Effector memory CD8-positive, alpha-beta T cell (primary cell): ENCODE data around the gene ITGB5.

ENCODE experiments used
- ATAC-seq: fragments of 150-1000 bp; cut with Tn5 transposase; replicated peaks from 2 replicates; pipeline ENCODE4 v1.10.0; 2021; ENCODE audit warnings: mild to moderate bottlenecking, moderate library complexity
- DNase-seq, 3 experiments: peaks; one replicate each; pipeline ENCODE4 v3.0.0; 2021
- H3K27ac Mint-ChIP-seq, 2 donors: one replicate each; pipeline ENCODE4 v1.8.0; 2022; ENCODE audit warnings: mild to moderate bottlenecking in 2 of 2, mixed read lengths in 2 of 2, moderate library complexity in 2 of 2
- H3K27me3 Mint-ChIP-seq, 2 donors: one replicate each; pipeline ENCODE4 v1.8.0; 2022; ENCODE audit warnings: mixed read lengths in 2 of 2
- H3K36me3 Mint-ChIP-seq: one replicate; pipeline ENCODE4 v1.8.0; 2022; ENCODE audit warnings: mild to moderate bottlenecking, moderate library complexity, mixed read lengths; ENCODE audit not compliant: insufficient read depth
- H3K4me1 Mint-ChIP-seq, 2 donors: one replicate each; pipeline ENCODE4 v1.8.0; 2022; ENCODE audit warnings: low read depth in 2 of 2, mixed read lengths in 2 of 2
- H3K4me3 Mint-ChIP-seq, 2 donors: one replicate each; pipeline ENCODE4 v1.8.0; 2022; ENCODE audit warnings: mild to moderate bottlenecking in 2 of 2, mixed read lengths in 2 of 2, moderate library complexity in 2 of 2
- H3K9me3 Mint-ChIP-seq, 2 donors: one replicate each; pipeline ENCODE4 v1.8.0; 2022; ENCODE audit warnings: mixed read lengths in 2 of 2

ITGB5 gene

DNA sequence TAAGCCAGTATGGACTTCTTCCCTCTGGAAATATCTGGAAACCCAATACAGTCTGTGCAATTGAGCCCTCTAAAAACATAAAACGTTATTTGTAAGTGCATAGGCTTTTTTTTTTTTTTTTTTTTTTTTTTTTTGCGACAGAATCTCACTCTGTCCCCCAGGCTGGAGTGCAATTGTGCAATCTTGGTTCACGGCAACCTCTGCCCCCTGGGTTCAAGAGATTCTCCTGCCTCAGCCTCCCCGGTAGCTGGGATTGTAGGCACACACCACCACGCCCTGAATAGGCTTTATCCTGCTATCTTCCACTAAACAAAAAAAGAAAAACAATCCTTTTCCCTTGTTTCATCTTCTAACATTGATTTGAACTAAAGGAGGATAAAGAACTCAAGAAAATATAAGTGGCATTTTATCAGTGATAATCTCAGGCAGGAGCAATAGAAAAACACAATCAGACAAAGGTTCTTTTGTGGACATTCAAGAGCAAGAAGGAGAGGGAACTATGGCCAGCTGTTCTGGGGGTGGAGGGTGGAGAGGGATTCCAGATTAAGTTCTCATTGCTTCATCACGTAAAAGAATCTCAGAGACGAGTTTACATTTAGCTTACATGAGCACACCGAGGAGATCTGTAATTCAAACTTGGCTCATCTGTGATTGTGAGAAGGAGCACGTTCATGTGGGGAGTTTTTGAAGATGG lies 68.6 kb downstream of the ITGB5 start:
- no peak overlapping the region for H3K4me3 Mint-ChIP-seq
- ATAC-seq = no peak
- H3K27ac Mint-ChIP-seq = no peak overlapping the region
- H3K9me3 Mint-ChIP-seq = no peaks in the 10 kb centered on the region
- DNase-seq = no peak
- no peaks in the 10 kb centered on the region for H3K4me1 Mint-ChIP-seq
- H3K27me3 Mint-ChIP-seq = peaks cover 24 to 83% of the 10 kb centered on the region in 2 donors
- no peaks in the 10 kb centered on the region for H3K36me3 Mint-ChIP-seq

DNA sequence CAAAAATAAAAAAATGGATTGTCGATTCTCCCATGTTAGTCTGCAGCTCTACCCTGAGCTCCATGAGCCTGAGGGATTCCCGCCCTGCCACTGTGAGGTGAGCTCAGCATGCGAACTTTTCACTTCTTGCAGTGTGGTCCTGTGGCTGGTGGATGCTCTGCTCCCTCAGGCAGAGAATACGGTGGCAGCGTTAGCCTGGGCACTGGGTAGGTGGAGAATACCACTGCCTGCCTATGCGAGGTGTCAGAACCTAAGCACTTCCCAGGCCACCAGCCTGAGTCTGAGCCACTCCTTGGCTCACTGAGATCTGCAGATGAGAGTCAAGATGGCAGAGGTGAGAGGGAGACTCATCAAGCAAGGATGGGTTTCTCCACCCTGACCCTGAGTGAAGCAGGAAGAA lies 70.1 kb downstream of the ITGB5 start:
- DNase-seq = no peak
- ATAC-seq = no peak
- Mint-ChIP-seq H3K27ac (no peak overlapping the region), H3K4me3 (no peak overlapping the region), H3K36me3 (no peaks in the 10 kb centered on the region), H3K27me3 (peaks cover 18 to 89% of the 10 kb centered on the region in 2 donors), H3K4me1 (no peaks in the 10 kb centered on the region), H3K9me3 (no peaks in the 10 kb centered on the region)

DNA sequence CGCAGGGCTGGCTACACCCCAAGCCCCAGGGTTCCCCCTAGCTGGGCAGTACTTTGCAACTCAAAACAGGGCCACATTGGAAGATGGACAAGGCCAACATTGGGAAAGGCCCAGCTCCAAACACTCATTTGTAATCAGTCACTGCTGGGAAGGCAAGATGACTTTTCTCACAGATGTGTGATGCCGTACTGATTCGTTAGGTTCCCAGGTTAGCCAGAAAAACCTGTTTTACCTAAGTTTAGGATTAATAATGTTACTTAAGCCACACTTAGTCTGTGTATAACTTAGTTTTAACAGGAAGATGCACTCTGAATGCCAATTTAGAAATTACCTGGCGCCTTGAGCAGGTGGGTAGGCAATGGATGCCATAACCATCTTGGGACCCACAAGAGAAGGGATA lies 71.0 kb downstream of the ITGB5 start:
- ATAC-seq (no peak), DNase-seq (no peak)
- H3K36me3 Mint-ChIP-seq = no peaks in the 10 kb centered on the region
- peaks cover 13 to 81% of the 10 kb centered on the region in 2 donors for H3K27me3 Mint-ChIP-seq
- no peaks in the 10 kb centered on the region for H3K9me3 Mint-ChIP-seq
- no peak overlapping the region for H3K27ac Mint-ChIP-seq
- no peak overlapping the region for H3K4me3 Mint-ChIP-seq
- H3K4me1 Mint-ChIP-seq = no peaks in the 10 kb centered on the region

GRCh38 chr3:124815781-124816180 lies 71.4 kb downstream of the ITGB5 start:
- Mint-ChIP-seq H3K27ac (no peak overlapping the region), H3K27me3 (peaks cover 9 to 77% of the 10 kb centered on the region in 2 donors), H3K9me3 (no peaks in the 10 kb centered on the region), H3K36me3 (no peaks in the 10 kb centered on the region), H3K4me1 (no peaks in the 10 kb centered on the region), H3K4me3 (no peak overlapping the region)
- ATAC-seq = no peak
- no peak for DNase-seq

- H3K36me3 Mint-ChIP-seq = no peaks in the 10 kb centered on the region
- H3K9me3 Mint-ChIP-seq = no peaks in the 10 kb centered on the region
- no peak overlapping the region for H3K4me3 Mint-ChIP-seq
- H3K27ac Mint-ChIP-seq = no peak overlapping the region
- ATAC-seq = no peak
- H3K4me1 Mint-ChIP-seq = no peaks in the 10 kb centered on the region
- no peak for DNase-seq
- peaks cover 0 to 67% of the 10 kb centered on the region in 2 donors for H3K27me3 Mint-ChIP-seq
These were observed 72.3 kb downstream of the ITGB5 start for GRCh38 chr3:124814620-124815421.

DNA sequence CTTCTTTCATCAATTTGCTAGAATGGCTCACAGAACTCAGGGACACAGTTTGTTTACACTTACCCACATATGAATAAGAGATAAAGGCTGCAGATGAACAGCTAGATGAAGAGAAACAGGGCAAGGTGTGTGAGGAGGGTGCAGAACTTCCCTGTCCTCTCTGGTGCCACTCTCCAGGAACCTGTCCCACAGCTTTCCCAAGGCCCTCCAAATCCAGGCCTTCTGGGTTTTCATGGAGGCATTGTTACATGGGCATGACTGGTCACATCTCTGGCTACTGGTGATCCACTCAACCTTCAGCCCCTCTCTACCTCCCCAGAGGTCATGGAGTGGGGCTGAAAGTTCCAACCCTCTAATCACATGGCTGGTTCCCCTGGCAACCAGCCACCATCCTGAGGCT lies 73.6 kb downstream of the ITGB5 start:
- Mint-ChIP-seq H3K27ac (no peak overlapping the region), H3K4me1 (no peaks in the 10 kb centered on the region), H3K9me3 (no peaks in the 10 kb centered on the region), H3K27me3 (peaks cover 0 to 65% of the 10 kb centered on the region in 2 donors), H3K4me3 (no peak overlapping the region), H3K36me3 (no peaks in the 10 kb centered on the region)
- ATAC-seq = no peak
- no peak for DNase-seq

- Mint-ChIP-seq H3K4me1 (no peaks in the 10 kb centered on the region), H3K27ac (no peak overlapping the region), H3K9me3 (no peaks in the 10 kb centered on the region), H3K4me3 (no peak overlapping the region), H3K36me3 (no peaks in the 10 kb centered on the region), H3K27me3 (peaks cover 0 to 62% of the 10 kb centered on the region in 2 donors)
- no peak for ATAC-seq
- DNase-seq = no peak
These were observed 74.6 kb downstream of the ITGB5 start for GRCh38 chr3:124812291-124813265.

- Mint-ChIP-seq H3K4me3 (no peak overlapping the region), H3K27ac (no peak overlapping the region), H3K27me3 (peaks cover 0 to 55% of the 10 kb centered on the region in 2 donors), H3K9me3 (no peaks in the 10 kb centered on the region), H3K4me1 (no peaks in the 10 kb centered on the region), H3K36me3 (no peaks in the 10 kb centered on the region)
- no peak for ATAC-seq
- no peak for DNase-seq
These were observed 75.7 kb downstream of the ITGB5 start for GRCh38 chr3:124811436-124811835.

DNA sequence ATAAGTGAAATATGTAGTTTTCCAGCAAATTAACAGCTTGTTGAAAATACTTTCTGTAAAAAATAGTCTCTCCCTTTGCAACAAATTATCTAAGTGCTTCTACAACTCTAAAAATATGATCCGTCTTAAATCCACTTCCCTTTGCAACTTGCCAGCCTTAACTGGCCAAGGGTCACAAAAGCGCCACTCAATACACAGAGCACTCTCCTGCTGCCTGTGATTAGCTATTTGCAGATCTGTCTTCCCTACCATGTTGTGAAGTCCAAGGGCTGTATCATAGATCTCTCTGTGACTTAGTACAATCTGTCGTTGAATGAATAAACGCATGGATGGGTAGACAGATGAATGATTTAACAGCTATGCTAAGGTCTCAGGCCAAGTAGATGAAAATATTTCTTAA lies 76.2 kb downstream of the ITGB5 start:
- no peak for DNase-seq
- Mint-ChIP-seq H3K36me3 (no peaks in the 10 kb centered on the region), H3K27ac (no peak overlapping the region), H3K4me3 (no peak overlapping the region), H3K4me1 (no peaks in the 10 kb centered on the region), H3K9me3 (no peaks in the 10 kb centered on the region), H3K27me3 (peaks cover 0 to 52% of the 10 kb centered on the region in 2 donors)
- no peak for ATAC-seq

- ATAC-seq (no peak), DNase-seq (no peak)
- Mint-ChIP-seq H3K4me1 (no peaks in the 10 kb centered on the region), H3K9me3 (no peaks in the 10 kb centered on the region), H3K36me3 (no peaks in the 10 kb centered on the region), H3K4me3 (no peak overlapping the region), H3K27ac (no peak overlapping the region), H3K27me3 (peaks cover 9 to 36% of the 10 kb centered on the region in 2 donors)
These were observed 78.1 kb downstream of the ITGB5 start for GRCh38 chr3:124809039-124809438.

DNA sequence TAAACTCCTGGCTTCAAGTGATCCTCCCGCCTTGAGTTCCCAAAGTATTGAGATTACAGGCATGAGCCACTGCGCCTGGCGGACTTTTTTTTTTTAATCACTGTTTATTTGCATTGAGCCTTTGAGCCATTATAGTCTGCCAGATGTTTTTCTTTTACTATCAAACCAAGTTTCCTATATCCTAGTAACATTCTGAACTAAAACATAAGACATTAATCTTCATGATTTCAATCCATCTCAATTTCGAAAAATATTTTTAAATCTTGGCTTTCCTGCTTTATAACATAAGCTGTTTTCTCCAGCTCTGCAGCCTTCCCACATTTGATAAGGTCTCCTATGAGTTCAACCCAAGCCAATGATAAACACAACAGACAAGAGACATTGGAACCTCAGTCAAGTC lies 81.5 kb downstream of the ITGB5 start:
- H3K36me3 Mint-ChIP-seq = no peaks in the 10 kb centered on the region
- DNase-seq (no peak), ATAC-seq (no peak)
- no peaks in the 10 kb centered on the region for H3K4me1 Mint-ChIP-seq
- H3K27me3 Mint-ChIP-seq = peaks cover 17 to 47% of the 10 kb centered on the region in 2 donors
- no peak overlapping the region for H3K27ac Mint-ChIP-seq
- no peak overlapping the region for H3K4me3 Mint-ChIP-seq
- no peaks in the 10 kb centered on the region for H3K9me3 Mint-ChIP-seq

DNA sequence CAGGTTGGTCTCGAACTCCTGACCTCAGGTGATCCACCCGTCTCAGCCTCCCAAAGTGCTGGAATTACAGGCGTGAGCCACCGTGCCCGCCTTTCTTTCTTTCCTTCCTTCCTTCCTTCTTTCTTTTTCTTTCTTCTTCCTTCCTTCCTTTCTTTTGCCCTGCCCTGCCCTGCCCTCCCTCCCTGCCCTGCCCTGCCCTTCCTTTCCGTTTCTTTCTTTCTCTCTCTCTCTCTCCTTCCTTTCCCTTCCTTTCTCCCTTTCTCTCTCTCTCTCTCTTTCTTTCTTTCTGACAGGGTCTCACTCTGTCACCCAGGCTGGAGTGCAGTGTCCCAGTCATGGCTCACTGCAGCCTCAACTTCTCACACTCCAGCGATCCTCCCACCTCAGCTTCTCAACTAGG lies 82.3 kb downstream of the ITGB5 start:
- Mint-ChIP-seq H3K27ac (no peak overlapping the region), H3K4me1 (no peaks in the 10 kb centered on the region), H3K4me3 (no peak overlapping the region), H3K27me3 (peaks cover 17 to 47% of the 10 kb centered on the region in 2 donors), H3K36me3 (no peaks in the 10 kb centered on the region), H3K9me3 (no peaks in the 10 kb centered on the region)
- DNase-seq (no peak), ATAC-seq (no peak)

- H3K9me3 Mint-ChIP-seq = no peaks in the 10 kb centered on the region
- no peaks in the 10 kb centered on the region for H3K4me1 Mint-ChIP-seq
- peaks cover 23 to 41% of the 10 kb centered on the region in 2 donors for H3K27me3 Mint-ChIP-seq
- peaks cover 3% of the 10 kb centered on the region for H3K36me3 Mint-ChIP-seq
- ATAC-seq (no peak), DNase-seq (no peak)
- no peak overlapping the region for H3K27ac Mint-ChIP-seq
- no peak overlapping the region for H3K4me3 Mint-ChIP-seq
These were observed 84.5 kb downstream of the ITGB5 start for GRCh38 chr3:124802702-124803101.
